Naive B cell (primary cell): Measurements from ENCODE around the gene SEPTIN12. TPM values are rescaled to one million over a fixed set of nuclear protein-coding genes. Genes with fewer than 3 reads are reported as not detected.
"Not testable (repeated sequence)": the region's sequence is repeated elsewhere in the genome, so short reads cannot be mapped to it uniquely, and the experiment has no call there.

Experiments used
- ATAC-seq, 2 donors: fragments of 150-1000 bp; cut with Tn5 transposase; 2 replicates each; pipeline ENCODE4 v1.10.0; 2021; ENCODE audit warnings: low read depth in 2 of 2, mild to moderate bottlenecking in 2 of 2, moderate library complexity in 2 of 2
- DNase-seq: peaks from one replicate; pipeline ENCODE4 v3.0.0; 2022
- H3K27ac Mint-ChIP-seq, 6 donors: one replicate each; pipeline ENCODE4 v1.8.0; 2020 to 2022; ENCODE audit warnings: mild to moderate bottlenecking in 6 of 6, mixed read lengths in 6 of 6, moderate library complexity in 5 of 6, inconsistent platforms in 2 of 6
- H3K27me3 Mint-ChIP-seq, 3 donors: one replicate each; pipeline ENCODE4 v1.8.0; 2021 to 2022; ENCODE audit warnings: mixed read lengths in 3 of 3, mild to moderate bottlenecking in 1 of 3
- H3K36me3 Mint-ChIP-seq, 2 donors: one replicate each; pipeline ENCODE4 v1.8.0; 2020 to 2022; ENCODE audit warnings: mixed read lengths in 2 of 2, inconsistent platforms in 1 of 2, mild to moderate bottlenecking in 1 of 2
- H3K4me1 Mint-ChIP-seq, 3 donors: one replicate each; pipeline ENCODE4 v1.8.0; 2020 to 2022; ENCODE audit warnings: mixed read lengths in 3 of 3, inconsistent platforms in 1 of 3, mild to moderate bottlenecking in 1 of 3, moderate library complexity in 1 of 3
- H3K4me3 Mint-ChIP-seq, 8 donors: one replicate each; pipeline ENCODE4 v1.8.0; 2020 to 2022; ENCODE audit warnings: mild to moderate bottlenecking in 8 of 8, mixed read lengths in 8 of 8, moderate library complexity in 8 of 8, inconsistent platforms in 2 of 8
- H3K9me3 Mint-ChIP-seq, 7 donors: one replicate each; pipeline ENCODE4 v1.8.0; 2020 to 2022; ENCODE audit warnings: mixed read lengths in 7 of 7, mild to moderate bottlenecking in 5 of 7, inconsistent platforms in 2 of 7, moderate library complexity in 1 of 7
- polyA plus RNA-seq, 6 donors: library from polyadenylated mRNA; unstranded; fragments of 300-500 nt; fragmentation: Illumina TruSeq; gene quantifications; one replicate each; pipeline ENCODE4 v1.2.3, GENCODE V29; 2021; ENCODE audit warnings: low read depth in 6 of 6

Gene SEPTIN12
- polyA plus RNA-seq, 6 donors from 2014 or later, result not detected

GRCh38 chr16:4750896-4751295, 37.2 kb downstream of the SEPTIN12 start:
- Mint-ChIP-seq H3K9me3 (no peaks in the 10 kb centered on the region), H3K4me1 (peaks cover 13 to 21% (median 21%) of the 10 kb centered on the region in 3 donors), H3K4me3 (no peak overlapping the region), H3K27me3 (no peaks in the 10 kb centered on the region), H3K27ac (no peak overlapping the region), H3K36me3 (peaks cover 4 to 7% of the 10 kb centered on the region in 2 donors)
- DNase-seq (no peak), ATAC-seq (no peak)

DNA sequence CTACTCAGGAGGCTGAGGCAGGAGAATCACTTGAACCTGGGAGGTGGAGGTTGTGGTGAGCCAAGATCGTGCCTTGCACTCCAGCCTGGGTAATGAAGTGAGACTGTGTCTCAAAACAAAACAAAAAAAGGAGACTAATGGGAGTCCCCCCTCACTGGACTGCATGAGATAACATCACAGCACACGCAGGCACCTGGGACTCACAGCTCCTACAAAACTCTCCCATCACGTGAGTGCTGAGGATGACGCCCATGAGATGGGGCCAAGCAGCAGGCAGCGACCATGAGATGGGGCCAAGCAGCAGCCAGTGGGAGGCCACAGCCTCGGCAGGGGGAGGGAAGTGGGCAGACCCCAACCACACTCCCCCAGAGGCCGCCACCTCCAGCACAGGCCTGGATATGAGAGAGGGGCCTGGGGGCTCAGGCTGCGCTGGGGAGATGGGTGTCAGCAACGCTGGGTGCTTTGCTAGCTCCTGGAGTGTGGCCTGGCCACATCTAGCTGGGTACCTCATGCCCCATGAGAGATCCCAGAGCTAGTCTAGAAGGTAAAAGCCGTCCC, 38.4 kb downstream of the SEPTIN12 start:
- H3K27ac Mint-ChIP-seq, result no peak overlapping the region
- ATAC-seq, result no peak
- no peaks in the 10 kb centered on the region for H3K36me3 Mint-ChIP-seq
- peaks cover 13 to 22% (median 21%) of the 10 kb centered on the region in 3 donors for H3K4me1 Mint-ChIP-seq
- no peaks in the 10 kb centered on the region for H3K9me3 Mint-ChIP-seq
- no peak overlapping the region for H3K4me3 Mint-ChIP-seq
- no peaks in the 10 kb centered on the region for H3K27me3 Mint-ChIP-seq
- no peak for DNase-seq

DNA sequence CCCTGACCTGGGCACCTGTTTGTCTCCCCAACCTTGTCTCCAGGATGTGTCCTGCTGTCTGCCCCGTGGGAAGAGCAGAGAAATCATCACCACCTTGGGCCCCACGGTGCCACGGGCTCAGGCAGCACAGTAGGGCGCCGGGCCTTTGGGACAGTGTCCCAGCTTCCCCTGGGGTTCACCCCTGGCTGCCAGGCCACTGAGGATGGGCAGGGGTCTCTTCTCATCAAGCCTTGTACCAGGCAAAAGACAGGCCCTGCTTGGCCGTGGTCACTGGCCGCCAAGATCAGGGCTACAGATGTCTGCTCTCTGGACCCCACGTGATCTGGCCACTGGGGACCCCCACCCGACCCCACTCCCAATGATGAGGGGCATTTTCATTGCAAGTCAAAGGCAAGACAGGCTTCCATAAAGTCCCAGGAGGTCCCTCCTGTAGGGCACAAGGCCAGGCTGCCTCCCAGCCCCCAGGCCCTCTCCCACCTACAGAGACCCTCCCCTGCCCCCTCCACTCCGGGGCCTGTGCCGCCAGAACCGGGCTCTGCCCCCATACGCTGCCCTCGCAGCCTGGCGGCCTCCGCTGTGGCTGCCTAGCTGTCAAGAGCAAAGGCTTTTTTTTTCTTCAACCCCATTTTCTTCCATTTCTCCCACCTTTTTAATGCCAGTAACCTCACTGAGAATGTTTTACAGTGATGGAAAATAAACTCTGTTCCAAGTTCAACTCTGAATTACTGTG, 39.3 kb downstream of the SEPTIN12 start:
- no peak for DNase-seq
- Mint-ChIP-seq H3K27ac (peak overlapping the region in 2 of 6 donors; percentile 16 to 70), H3K4me1 (peaks cover 13 to 22% (median 21%) of the 10 kb centered on the region in 3 donors), H3K9me3 (no peaks in the 10 kb centered on the region), H3K4me3 (peak overlapping the region in 1 of 8 donors; percentile 63), H3K36me3 (no peaks in the 10 kb centered on the region), H3K27me3 (no peaks in the 10 kb centered on the region)
- ATAC-seq, result no peak

DNA sequence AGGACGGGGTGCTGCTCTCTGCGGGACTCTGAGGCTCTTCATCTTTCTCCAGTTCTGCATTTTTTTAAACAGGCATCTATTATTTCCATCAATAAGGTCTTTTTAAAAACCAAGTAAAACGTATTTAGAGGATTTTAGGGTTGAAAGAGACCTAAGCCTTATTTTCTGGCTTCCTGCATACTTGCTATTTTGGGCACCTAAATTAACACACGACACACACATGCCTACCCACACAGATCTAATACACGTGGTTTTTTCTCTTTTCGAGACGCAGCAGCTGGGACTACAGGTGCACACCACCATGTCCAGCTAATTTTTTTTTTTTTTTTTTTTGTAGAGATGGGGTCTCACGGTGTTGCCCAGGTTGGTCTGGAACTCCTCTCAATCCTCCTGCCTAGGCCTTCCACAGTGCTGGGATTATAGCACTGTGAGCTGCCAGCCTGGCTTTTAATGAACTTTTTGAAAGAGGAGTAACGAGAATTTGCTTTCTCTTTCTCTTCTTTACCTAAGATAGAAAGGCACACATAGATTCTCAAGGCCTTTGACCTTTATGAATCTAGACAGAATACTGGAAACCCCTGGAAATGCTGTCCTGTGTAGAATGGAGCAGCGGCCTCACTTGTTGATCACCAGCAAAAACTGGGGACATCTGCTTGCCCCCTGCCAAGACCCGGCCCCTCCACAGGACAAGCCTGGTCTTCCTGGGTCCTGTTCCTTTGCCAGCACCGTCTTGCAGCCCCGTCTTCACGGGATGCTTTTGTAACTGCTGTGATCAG, 40.1 kb downstream of the SEPTIN12 start:
- DNase-seq (no peak), ATAC-seq (peak in 1 of 2 donors; percentile 48)
- Mint-ChIP-seq H3K9me3 (no peaks in the 10 kb centered on the region), H3K27me3 (no peaks in the 10 kb centered on the region), H3K36me3 (no peaks in the 10 kb centered on the region), H3K27ac (peak overlapping the region in 5 of 6 donors; percentile 49 to 97 (median 67)), H3K4me3 (peak overlapping the region in 5 of 8 donors; percentile 40 to 78 (median 66)), H3K4me1 (peaks cover 19 to 27% (median 26%) of the 10 kb centered on the region in 3 donors)

GRCh38 chr16:4746991-4747574, 41.1 kb downstream of the SEPTIN12 start:
- peak in 1 of 2 donors; percentile 33 for ATAC-seq

DNA sequence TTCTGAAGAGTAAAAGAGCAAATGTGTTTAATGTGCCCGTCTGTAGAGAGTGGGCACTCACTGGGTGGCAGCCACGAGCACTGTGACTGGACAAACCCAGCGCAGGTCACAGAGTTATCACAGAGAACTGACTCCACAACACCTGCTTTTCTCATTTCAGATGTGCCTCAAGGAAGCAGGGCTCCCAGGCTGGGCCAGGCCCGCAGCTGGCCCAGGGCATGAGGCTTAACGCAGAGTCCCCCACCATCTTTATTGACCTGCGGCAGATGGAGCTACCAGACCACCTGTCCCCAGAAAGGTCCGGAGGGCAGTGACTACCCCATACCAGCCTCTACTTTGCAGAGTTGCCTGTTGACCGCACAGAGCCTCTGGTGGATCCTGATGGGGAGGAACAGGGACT, 41.9 kb downstream of the SEPTIN12 start:
- no peak overlapping the region for H3K4me3 Mint-ChIP-seq
- H3K9me3 Mint-ChIP-seq, result no peaks in the 10 kb centered on the region
- ATAC-seq, result no peak
- no peaks in the 10 kb centered on the region for H3K36me3 Mint-ChIP-seq
- peak overlapping the region in 2 of 6 donors; percentile 4 to 32 for H3K27ac Mint-ChIP-seq
- no peak for DNase-seq
- H3K27me3 Mint-ChIP-seq, result no peaks in the 10 kb centered on the region
- H3K4me1 Mint-ChIP-seq, result peaks cover 18 to 31% (median 28%) of the 10 kb centered on the region in 3 donors

More at GRCh38 chr16:4746991-4747574, 41.1 kb downstream of the SEPTIN12 start:
- H3K36me3 Mint-ChIP-seq, result no peaks in the 10 kb centered on the region
- peak overlapping the region in 2 of 6 donors; percentile 16 to 33 for H3K27ac Mint-ChIP-seq
- H3K9me3 Mint-ChIP-seq, result no peaks in the 10 kb centered on the region
- H3K4me3 Mint-ChIP-seq, result peak overlapping the region in 1 of 8 donors; percentile 66
- no peaks in the 10 kb centered on the region for H3K27me3 Mint-ChIP-seq
- DNase-seq, result no peak
- H3K4me1 Mint-ChIP-seq, result peaks cover 21 to 31% (median 28%) of the 10 kb centered on the region in 3 donors

DNA sequence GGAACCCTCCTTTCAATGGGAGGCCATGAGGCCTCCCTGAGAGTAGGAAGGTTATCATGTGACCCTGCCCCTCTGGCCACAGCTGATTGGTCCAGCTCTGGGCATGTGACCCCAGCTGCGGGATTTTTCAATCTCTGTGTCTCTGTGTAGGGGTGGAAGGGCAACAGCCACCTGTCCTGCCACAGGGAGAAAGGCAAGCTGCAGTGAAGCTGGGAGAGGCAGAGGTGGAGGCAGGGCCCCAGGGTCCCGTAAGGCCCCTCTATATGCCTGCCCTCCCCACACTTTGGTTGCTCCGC, 42.9 kb downstream of the SEPTIN12 start:
- Mint-ChIP-seq H3K4me3 (no peak overlapping the region), H3K9me3 (no peaks in the 10 kb centered on the region), H3K4me1 (peaks cover 18 to 31% (median 28%) of the 10 kb centered on the region in 3 donors), H3K36me3 (no peaks in the 10 kb centered on the region), H3K27ac (no peak overlapping the region), H3K27me3 (no peaks in the 10 kb centered on the region)
- ATAC-seq, result no peak
- no peak for DNase-seq

GRCh38 chr16:4744555-4745273, 43.4 kb downstream of the SEPTIN12 start:
- no peaks in the 10 kb centered on the region for H3K27me3 Mint-ChIP-seq
- no peak for ATAC-seq
- no peak overlapping the region for H3K27ac Mint-ChIP-seq
- peaks cover 18 to 31% (median 28%) of the 10 kb centered on the region in 3 donors for H3K4me1 Mint-ChIP-seq
- H3K9me3 Mint-ChIP-seq, result no peaks in the 10 kb centered on the region
- no peak for DNase-seq
- peak overlapping the region in 1 of 8 donors; percentile 2 for H3K4me3 Mint-ChIP-seq
- no peaks in the 10 kb centered on the region for H3K36me3 Mint-ChIP-seq

GRCh38 chr16:4743226-4743878, 44.8 kb downstream of the SEPTIN12 start:
- peaks cover 18 to 28% (median 23%) of the 10 kb centered on the region in 3 donors for H3K4me1 Mint-ChIP-seq
- no peak for ATAC-seq
- peak overlapping the region in 2 of 6 donors; percentile 22 to 38 for H3K27ac Mint-ChIP-seq
- no peaks in the 10 kb centered on the region for H3K27me3 Mint-ChIP-seq
- peak overlapping the region in 6 of 8 donors; percentile 2 to 89 (median 76) for H3K4me3 Mint-ChIP-seq
- no peaks in the 10 kb centered on the region for H3K36me3 Mint-ChIP-seq
- no peaks in the 10 kb centered on the region for H3K9me3 Mint-ChIP-seq
- no peak for DNase-seq

- ATAC-seq, H3K27ac Mint-ChIP-seq, DNase-seq, H3K36me3 Mint-ChIP-seq, H3K27me3 Mint-ChIP-seq, H3K9me3 Mint-ChIP-seq: not testable (repeated sequence)
- H3K4me1 Mint-ChIP-seq, result peaks cover 11 to 24% (median 22%) of the 10 kb centered on the region in 3 donors
- peak overlapping the region in 1 of 8 donors; percentile 68 for H3K4me3 Mint-ChIP-seq
Observed at GRCh38 chr16:4738370-4738769, 49.8 kb downstream of the SEPTIN12 start.

GRCh38 chr16:4737545-4737944, 50.6 kb downstream of the SEPTIN12 start:
- H3K9me3 Mint-ChIP-seq, result no peaks in the 10 kb centered on the region
- no peak overlapping the region for H3K27ac Mint-ChIP-seq
- no peaks in the 10 kb centered on the region for H3K27me3 Mint-ChIP-seq
- no peak for DNase-seq
- no peaks in the 10 kb centered on the region for H3K36me3 Mint-ChIP-seq
- H3K4me1 Mint-ChIP-seq, result peaks cover 11 to 24% (median 19%) of the 10 kb centered on the region in 3 donors
- peak overlapping the region in 1 of 8 donors; percentile 68 for H3K4me3 Mint-ChIP-seq
- ATAC-seq, result no peak

- Mint-ChIP-seq H3K27ac (no peak overlapping the region), H3K36me3 (no peaks in the 10 kb centered on the region), H3K4me1 (peaks cover 11 to 24% (median 21%) of the 10 kb centered on the region in 3 donors), H3K9me3 (no peaks in the 10 kb centered on the region), H3K27me3 (no peaks in the 10 kb centered on the region), H3K4me3 (peak overlapping the region in 4 of 8 donors; percentile 1 to 71 (median 32))
- DNase-seq (no peak), ATAC-seq (no peak)
Observed at GRCh38 chr16:4736546-4736945, 51.6 kb downstream of the SEPTIN12 start.
